ENCODE data around the gene CCL20.
"Not testable (repeated sequence)": the region's sequence is repeated elsewhere in the genome, so short reads cannot be mapped to it uniquely, and the experiment has no call there.

The CCL20 gene

GRCh38 chr2:227834916-227835650 lies 21.4 kb downstream of the CCL20 start:
- DNase-seq (ENCODE audit: low read depth), result no peak

GRCh38 chr2:227839339-227840129 lies 25.9 kb downstream of the CCL20 start:
- not testable (repeated sequence) for DNase-seq (ENCODE audit: low read depth)

GRCh38 chr2:227846831-227847230 lies 33.2 kb downstream of the CCL20 start:
- DNase-seq (ENCODE audit: low read depth), result no peak

GRCh38 chr2:227848146-227848545 lies 34.5 kb downstream of the CCL20 start:
- no peak for DNase-seq (ENCODE audit: low read depth)

- no peak for DNase-seq (ENCODE audit: low read depth)
Measured at GRCh38 chr2:227848586-227848985, 34.9 kb downstream of the CCL20 start.

- DNase-seq (ENCODE audit: low read depth), result no peak
Measured at GRCh38 chr2:227849906-227850305, 36.3 kb downstream of the CCL20 start.

- DNase-seq (ENCODE audit: low read depth), result no peak
Measured at GRCh38 chr2:227853204-227853629, 39.6 kb downstream of the CCL20 start.

- no peak for DNase-seq (ENCODE audit: low read depth)
Measured at GRCh38 chr2:227853765-227854271, 40.2 kb downstream of the CCL20 start.

GRCh38 chr2:227855440-227855839 lies 41.8 kb downstream of the CCL20 start:
- DNase-seq (ENCODE audit: low read depth), result no peak

GRCh38 chr2:227856697-227857096 lies 43.1 kb downstream of the CCL20 start:
- no peak for DNase-seq (ENCODE audit: low read depth)

GRCh38 chr2:227860221-227860641 lies 46.6 kb downstream of the CCL20 start:
- no peak for DNase-seq (ENCODE audit: low read depth)

GRCh38 chr2:227861011-227861410 lies 47.4 kb downstream of the CCL20 start:
- no peak for DNase-seq (ENCODE audit: low read depth)

GRCh38 chr2:227862227-227862740 lies 48.6 kb downstream of the CCL20 start:
- DNase-seq (ENCODE audit: low read depth), result no peak

- no peak for DNase-seq (ENCODE audit: low read depth)
Measured at GRCh38 chr2:227862741-227863588, 49.3 kb downstream of the CCL20 start.

GRCh38 chr2:227864161-227864756 lies 50.6 kb downstream of the CCL20 start:
- DNase-seq (ENCODE audit: low read depth), result no peak

- DNase-seq (ENCODE audit: low read depth), result no peak
Measured at GRCh38 chr2:227865291-227865690, 51.6 kb downstream of the CCL20 start.
